Measurements from ENCODE around the gene ARID1B. TPM values are rescaled to one million over a fixed set of nuclear protein-coding genes. Genes with fewer than 3 reads are reported as not detected.

Gene ARID1B
- total and polyA plus RNA-seq, 5 donors = 18.3 to 59.6 (median 53.8) TPM

- DNase-seq (no peak), ATAC-seq (no peak)
- intact Hi-C loops (cut with DNase I) = no loop called here
- Histone ChIP-seq H3K27ac (ENCODE audit: low read length) (peak overlapping the region; percentile 4), H3K9me3 (ENCODE audit: control insufficient read depth, low read length) (no peaks in the 10 kb centered on the region), H3K4me1 (ENCODE audit: control insufficient read depth, insufficient read depth, low read length) (peaks cover 37% of the 10 kb centered on the region), H3K27me3 (ENCODE audit: control insufficient read depth, insufficient read depth) (no peaks in the 10 kb centered on the region), H3K4me3 (ENCODE audit: low read length) (no peak overlapping the region)
- 66% methylated on average over 14 of the region's 14 CpGs for WGBS
Measured at GRCh38 chr6:156794546-156795354, 17.6 kb downstream of the ARID1B start.

- intact Hi-C loops (cut with DNase I) = no loop called here
- H3K27ac ChIP-seq (ENCODE audit: low read length) = no peak overlapping the region
- peak overlapping the region; percentile 44 for H3K4me3 ChIP-seq (ENCODE audit: low read length)
- peak; percentile 51 for ATAC-seq
- no peaks in the 10 kb centered on the region for H3K27me3 ChIP-seq (ENCODE audit: control insufficient read depth, insufficient read depth)
- no peaks in the 10 kb centered on the region for H3K9me3 ChIP-seq (ENCODE audit: control insufficient read depth, low read length)
- H3K4me1 ChIP-seq (ENCODE audit: control insufficient read depth, insufficient read depth, low read length) = peaks cover 34% of the 10 kb centered on the region
- DNase-seq = peak in 1 of 3 donors; percentile 65
- 71% methylated on average over 9 of the region's 9 CpGs for WGBS
Measured at GRCh38 chr6:156795825-156796224, 18.6 kb downstream of the ARID1B start.

GRCh38 chr6:156796627-156797026 lies 19.4 kb downstream of the ARID1B start:
- Histone ChIP-seq H3K9me3 (ENCODE audit: control insufficient read depth, low read length) (no peaks in the 10 kb centered on the region), H3K4me1 (ENCODE audit: control insufficient read depth, insufficient read depth, low read length) (peaks cover 29% of the 10 kb centered on the region), H3K4me3 (ENCODE audit: low read length) (no peak overlapping the region), H3K27ac (ENCODE audit: low read length) (no peak overlapping the region), H3K27me3 (ENCODE audit: control insufficient read depth, insufficient read depth) (no peaks in the 10 kb centered on the region)
- 72% methylated on average over 3 of the region's 3 CpGs for WGBS
- no peak for DNase-seq
- no peak for ATAC-seq
- intact Hi-C loops (cut with DNase I) = no loop called here

DNA sequence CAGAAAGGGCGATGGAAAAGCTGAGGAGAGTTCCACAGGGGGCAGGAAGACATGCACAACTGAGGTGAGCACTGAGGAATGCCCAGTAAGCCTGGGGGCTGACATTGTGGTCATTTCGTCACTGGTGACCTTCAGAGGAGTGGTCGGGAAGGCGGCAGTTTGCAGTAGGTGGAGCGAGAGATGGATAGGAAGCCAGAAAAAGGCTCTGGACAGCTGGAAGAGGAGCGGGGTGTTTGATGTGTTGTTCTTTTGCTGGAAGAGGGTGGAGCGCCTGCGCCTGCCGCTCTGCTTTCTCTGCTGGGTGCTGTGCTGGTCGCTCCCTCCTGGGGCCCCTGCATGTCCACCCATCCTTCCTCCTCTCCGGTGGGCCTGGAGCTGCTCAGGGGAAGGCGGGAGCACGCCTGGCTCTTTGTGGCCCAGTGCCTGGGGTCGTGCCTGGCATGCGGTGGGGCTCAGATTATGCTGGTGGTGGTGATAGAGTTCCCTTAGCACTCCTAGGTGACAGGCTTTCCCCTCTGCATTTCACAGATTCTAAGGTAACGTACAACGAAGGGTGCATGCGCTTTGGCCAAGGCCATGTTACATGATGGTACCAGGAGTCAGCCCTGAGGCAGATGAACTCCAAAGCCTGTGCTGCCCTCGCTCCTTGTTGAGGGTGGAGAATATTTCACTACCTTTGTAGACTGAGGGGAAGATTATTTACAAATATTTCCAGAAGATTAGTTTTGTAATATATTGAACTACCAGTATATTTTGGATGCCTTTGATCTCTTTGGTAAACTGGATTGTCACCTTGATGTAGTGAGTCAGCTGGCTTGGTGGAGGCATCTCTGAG lies 20.9 kb downstream of the ARID1B start:
- Histone ChIP-seq H3K4me1 (ENCODE audit: control insufficient read depth, insufficient read depth, low read length) (peaks cover 26% of the 10 kb centered on the region), H3K27ac (ENCODE audit: low read length) (no peak overlapping the region), H3K9me3 (ENCODE audit: control insufficient read depth, low read length) (no peaks in the 10 kb centered on the region), H3K27me3 (ENCODE audit: control insufficient read depth, insufficient read depth) (no peaks in the 10 kb centered on the region), H3K4me3 (ENCODE audit: low read length) (no peak overlapping the region)
- no peak for ATAC-seq
- no peak for DNase-seq
- intact Hi-C loops (cut with DNase I) = no loop called here
- 86% methylated on average over 19 of the region's 19 CpGs for WGBS

GRCh38 chr6:156801712-156802111 lies 24.5 kb downstream of the ARID1B start:
- H3K27ac ChIP-seq (ENCODE audit: low read length) = no peak overlapping the region
- peaks cover 11% of the 10 kb centered on the region for H3K4me1 ChIP-seq (ENCODE audit: control insufficient read depth, insufficient read depth, low read length)
- DNase-seq (no peak), ATAC-seq (no peak)
- H3K4me3 ChIP-seq (ENCODE audit: low read length) = no peak overlapping the region
- H3K9me3 ChIP-seq (ENCODE audit: control insufficient read depth, low read length) = no peaks in the 10 kb centered on the region
- H3K27me3 ChIP-seq (ENCODE audit: control insufficient read depth, insufficient read depth) = no peaks in the 10 kb centered on the region
- intact Hi-C loops (cut with DNase I) = no loop called here
- 55% methylated on average over 6 of the region's 6 CpGs for WGBS

DNA sequence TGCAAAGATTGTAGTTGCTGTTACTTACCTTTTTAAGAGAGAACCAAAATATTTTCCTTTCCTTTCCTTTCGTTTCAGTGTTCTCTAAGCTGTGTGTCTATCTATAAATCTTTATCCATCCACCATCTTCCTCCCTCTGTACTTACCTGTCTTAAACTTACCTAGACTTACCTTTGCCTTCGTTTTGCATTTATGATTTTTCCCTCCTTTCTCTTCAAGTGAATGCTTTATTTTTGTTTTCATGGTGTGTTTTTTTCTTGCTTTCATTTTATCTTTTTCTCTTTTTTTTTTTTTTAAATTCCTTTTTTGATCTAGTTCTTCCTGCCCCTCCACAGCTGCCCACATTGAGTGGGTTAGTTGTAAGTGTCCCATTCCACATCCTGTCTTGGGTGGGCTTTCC lies 26.2 kb downstream of the ARID1B start:
- intact Hi-C loops (cut with DNase I) = no loop called here
- WGBS = 75% methylated on average over 2 of the region's 2 CpGs
- DNase-seq = no peak
- no peak overlapping the region for H3K27ac ChIP-seq (ENCODE audit: low read length)
- H3K9me3 ChIP-seq (ENCODE audit: control insufficient read depth, low read length) = no peaks in the 10 kb centered on the region
- ATAC-seq = no peak
- H3K27me3 ChIP-seq (ENCODE audit: control insufficient read depth, insufficient read depth) = no peaks in the 10 kb centered on the region
- H3K4me1 ChIP-seq (ENCODE audit: control insufficient read depth, insufficient read depth, low read length) = peaks cover 8% of the 10 kb centered on the region
- no peak overlapping the region for H3K4me3 ChIP-seq (ENCODE audit: low read length)

GRCh38 chr6:156804402-156804801 lies 27.2 kb downstream of the ARID1B start:
- no peaks in the 10 kb centered on the region for H3K27me3 ChIP-seq (ENCODE audit: control insufficient read depth, insufficient read depth)
- ATAC-seq (no peak), DNase-seq (no peak)
- H3K4me1 ChIP-seq (ENCODE audit: control insufficient read depth, insufficient read depth, low read length) = peaks cover 8% of the 10 kb centered on the region
- intact Hi-C loops (cut with DNase I) = no loop called here
- 93% methylated on average over 4 of the region's 4 CpGs for WGBS
- no peak overlapping the region for H3K27ac ChIP-seq (ENCODE audit: low read length)
- H3K4me3 ChIP-seq (ENCODE audit: low read length) = no peak overlapping the region
- H3K9me3 ChIP-seq (ENCODE audit: control insufficient read depth, low read length) = no peaks in the 10 kb centered on the region

- H3K4me3 ChIP-seq (ENCODE audit: low read length) = no peak overlapping the region
- H3K27me3 ChIP-seq (ENCODE audit: control insufficient read depth, insufficient read depth) = no peaks in the 10 kb centered on the region
- no peaks in the 10 kb centered on the region for H3K9me3 ChIP-seq (ENCODE audit: control insufficient read depth, low read length)
- no peak overlapping the region for H3K27ac ChIP-seq (ENCODE audit: low read length)
- peaks cover 10% of the 10 kb centered on the region for H3K4me1 ChIP-seq (ENCODE audit: control insufficient read depth, insufficient read depth, low read length)
- DNase-seq (no peak), ATAC-seq (no peak)
- WGBS = 90% methylated on average over 4 of the region's 4 CpGs
- intact Hi-C loops (cut with DNase I) = no loop called here
Measured at GRCh38 chr6:156806155-156806554, 29.0 kb downstream of the ARID1B start.

- H3K4me1 ChIP-seq (ENCODE audit: control insufficient read depth, insufficient read depth, low read length) = peaks cover 9% of the 10 kb centered on the region
- no peaks in the 10 kb centered on the region for H3K9me3 ChIP-seq (ENCODE audit: control insufficient read depth, low read length)
- WGBS = 70% methylated on average over 11 of the region's 11 CpGs
- no peak for DNase-seq
- ATAC-seq = peak in 1 of 2 donors; percentile 34
- H3K4me3 ChIP-seq (ENCODE audit: low read length) = no peak overlapping the region
- no peaks in the 10 kb centered on the region for H3K27me3 ChIP-seq (ENCODE audit: control insufficient read depth, insufficient read depth)
- no peak overlapping the region for H3K27ac ChIP-seq (ENCODE audit: low read length)
- intact Hi-C loops (cut with DNase I) = no loop called here
Measured at GRCh38 chr6:156807028-156807427, 29.9 kb downstream of the ARID1B start.

- Histone ChIP-seq H3K27me3 (ENCODE audit: control insufficient read depth, insufficient read depth) (no peaks in the 10 kb centered on the region), H3K9me3 (ENCODE audit: control insufficient read depth, low read length) (no peaks in the 10 kb centered on the region), H3K4me1 (ENCODE audit: control insufficient read depth, insufficient read depth, low read length) (peaks cover 9% of the 10 kb centered on the region), H3K27ac (ENCODE audit: low read length) (no peak overlapping the region), H3K4me3 (ENCODE audit: low read length) (no peak overlapping the region)
- intact Hi-C loops (cut with DNase I) = no loop called here
- WGBS = 39% methylated on average over 6 of the region's 6 CpGs
- ATAC-seq (peak; percentile 49), DNase-seq (no peak)
Measured at GRCh38 chr6:156807795-156808194, 30.6 kb downstream of the ARID1B start.

- Histone ChIP-seq H3K4me1 (ENCODE audit: control insufficient read depth, insufficient read depth, low read length) (peaks cover 9% of the 10 kb centered on the region), H3K4me3 (ENCODE audit: low read length) (no peak overlapping the region), H3K9me3 (ENCODE audit: control insufficient read depth, low read length) (no peaks in the 10 kb centered on the region), H3K27me3 (ENCODE audit: control insufficient read depth, insufficient read depth) (no peaks in the 10 kb centered on the region), H3K27ac (ENCODE audit: low read length) (no peak overlapping the region)
- DNase-seq = no peak
- 14% methylated on average over 2 of the region's 2 CpGs for WGBS
- peak; percentile 54 to 74 for ATAC-seq
- intact Hi-C loops (cut with DNase I) = no loop called here
Measured at GRCh38 chr6:156808287-156808686, 31.1 kb downstream of the ARID1B start.

Measured in right cardiac atrium (tissue), 5 donors.